GM12865 (cell line): ENCODE data around the gene ADAMTS17.

Source experiments
- DNase-seq: peaks from one replicate; pipeline ENCODE4 v3.0.0; 2010; ENCODE audit warnings: low read depth
- H3K4me3 ChIP-seq: 2 replicates; pipeline ENCODE4 v1.5.1; 2011; ENCODE audit warnings: mild to moderate bottlenecking, low read depth, low read length, control low read depth
- CTCF ChIP-seq: IDR thresholded peaks from 2 replicates; pipeline ENCODE4 v1.5.1; 2011; ENCODE audit warnings: low read length, control low read depth, low read depth, inconsistent platforms; ENCODE audit not compliant: insufficient read depth; ENCODE audit errors: missing control alignments

Gene ADAMTS17

GRCh38 chr15:100056411-100057072, 285.2 kb downstream of the ADAMTS17 start:
- H3K4me3 ChIP-seq, result no peak overlapping the region
- no peak for TF ChIP-seq CTCF
- no peak for DNase-seq

GRCh38 chr15:100055821-100056220, 286.0 kb downstream of the ADAMTS17 start:
- no peak overlapping the region for H3K4me3 ChIP-seq
- TF ChIP-seq CTCF, result no peak
- DNase-seq, result no peak

- H3K4me3 ChIP-seq, result no peak overlapping the region
- TF ChIP-seq CTCF, result no peak
- no peak for DNase-seq
Observed at GRCh38 chr15:100054539-100054938, 287.2 kb downstream of the ADAMTS17 start.

- no peak for TF ChIP-seq CTCF
- H3K4me3 ChIP-seq, result no peak overlapping the region
- DNase-seq, result no peak
Observed at GRCh38 chr15:100053474-100054121, 288.2 kb downstream of the ADAMTS17 start.

GRCh38 chr15:100052716-100053473, 288.9 kb downstream of the ADAMTS17 start:
- no peak for TF ChIP-seq CTCF
- DNase-seq, result no peak
- no peak overlapping the region for H3K4me3 ChIP-seq

GRCh38 chr15:100050877-100051786, 290.6 kb downstream of the ADAMTS17 start:
- H3K4me3 ChIP-seq, result no peak overlapping the region
- DNase-seq, result no peak
- TF ChIP-seq CTCF, result no peak
